Neural progenitor cell (in vitro differentiated cells): Measurements from ENCODE around the gene PRSS36. TPM values are rescaled to one million over a fixed set of nuclear protein-coding genes. Genes with fewer than 3 reads are reported as not detected.

ENCODE experiments used
- DNase-seq: peaks from one replicate; pipeline ENCODE4 v3.0.0-alpha.2; 2016; ENCODE audit warnings: low spot score
- H2AFZ ChIP-seq: fragments of 200-600 bp; sonication (generic); replicated peaks from 2 replicates; pipeline ENCODE4 v1.6.1; 2016; ENCODE audit warnings: antibody characterized with exemption
- H3F3A ChIP-seq: fragments of 200-600 bp; sonication (generic); 2 replicates; pipeline ENCODE4 v1.6.1; 2016; ENCODE audit warnings: antibody characterized with exemption, low read depth
- H3K27ac ChIP-seq: fragments of 200-600 bp; sonication (generic); 2 replicates; pipeline ENCODE4 v1.5.1; 2016; ENCODE audit warnings: mild to moderate bottlenecking
- H3K27me3 ChIP-seq: fragments of 200-600 bp; sonication (generic); 2 replicates; pipeline ENCODE4 v1.6.1; 2016; ENCODE audit warnings: mild to moderate bottlenecking, moderate library complexity
- H3K36me3 ChIP-seq: fragments of 200-600 bp; sonication (generic); 2 replicates; pipeline ENCODE4 v1.5.1; 2016
- H3K4me1 ChIP-seq: fragments of 200-600 bp; sonication (generic); 2 replicates; pipeline ENCODE4 v1.6.1; 2016; ENCODE audit warnings: mixed run types
- H3K4me2 ChIP-seq: fragments of 200-600 bp; sonication (generic); 2 replicates; pipeline ENCODE4 v1.6.1; 2016
- H3K4me3 ChIP-seq: fragments of 200-600 bp; sonication (generic); 2 replicates; pipeline ENCODE4 v1.5.1; 2016
- H3K79me2 ChIP-seq: fragments of 200-600 bp; sonication (generic); 2 replicates; pipeline ENCODE4 v1.6.1; 2016; ENCODE audit warnings: low read depth
- H3K9ac ChIP-seq: fragments of 200-600 bp; sonication (generic); 2 replicates; pipeline ENCODE4 v1.6.1; 2016
- H3K9me3 ChIP-seq: fragments of 200-600 bp; sonication (generic); 2 replicates; pipeline ENCODE4 v1.5.1; 2016; ENCODE audit warnings: low read depth
- H4K20me1 ChIP-seq: fragments of 200-600 bp; sonication (generic); 2 replicates; pipeline ENCODE4 v1.6.1; 2016; ENCODE audit warnings: low read depth
- H3K27ac Mint-ChIP-seq: 3 replicates; pipeline ENCODE4 v1.8.0; 2021; ENCODE audit warnings: mixed read lengths
- H3K27me3 Mint-ChIP-seq: 2 replicates; pipeline ENCODE4 v1.8.0; 2022; ENCODE audit warnings: low read depth, mild to moderate bottlenecking, inconsistent platforms, moderate library complexity, mixed read lengths; ENCODE audit not compliant: insufficient read depth
- H3K36me3 Mint-ChIP-seq: 3 replicates; pipeline ENCODE4 v1.8.0; 2021; ENCODE audit warnings: mixed read lengths
- H3K4me1 Mint-ChIP-seq: 3 replicates; pipeline ENCODE4 v1.8.0; 2021; ENCODE audit warnings: mixed read lengths
- H3K4me3 Mint-ChIP-seq: 3 replicates; pipeline ENCODE4 v1.8.0; 2021; ENCODE audit warnings: mild to moderate bottlenecking, moderate library complexity, mixed read lengths
- H3K9me3 Mint-ChIP-seq: 3 replicates; pipeline ENCODE4 v1.8.0; 2020; ENCODE audit warnings: mixed read lengths
- CTCF ChIP-seq: fragments of 200-600 bp; sonication (generic); IDR thresholded peaks from 2 replicates; pipeline ENCODE4 v1.5.1; 2017; ENCODE audit warnings: antibody characterized with exemption, mild to moderate bottlenecking
- EZH2 ChIP-seq: fragments of 200-600 bp; sonication (generic); IDR thresholded peaks from 2 replicates; pipeline ENCODE4 v1.6.1; 2017; ENCODE audit warnings: antibody characterized with exemption, mild to moderate bottlenecking, moderate library complexity
- EZH2phosphoT487 ChIP-seq: fragments of 200-600 bp; sonication (generic); IDR thresholded peaks from 2 replicates; pipeline ENCODE4 v1.6.1; 2017; ENCODE audit warnings: antibody characterized with exemption
- total RNA-seq: library from RNA; depleted of rRNA; stranded (reverse); fragments of >200 nt; gene quantifications from 2 replicates; pipeline ENCODE4 v1.2.3, GENCODE V29; 2015; ENCODE audit warnings: low replicate concordance

The PRSS36 gene
- total RNA-seq, 1 donor from 2014 or later = 0.30 TPM

- Histone ChIP-seq H3K27me3 (no peaks in the 10 kb centered on the region), H3K36me3 (no peaks in the 10 kb centered on the region), H3K9ac (no peak overlapping the region), H3K4me2 (no peak overlapping the region), H3F3A (peaks cover 13% of the 10 kb centered on the region), H3K79me2 (no peaks in the 10 kb centered on the region), H3K4me3 (no peak overlapping the region), H3K9me3 (no peaks in the 10 kb centered on the region), H3K4me1 (peaks cover 7% of the 10 kb centered on the region), H4K20me1 (peaks cover 6% of the 10 kb centered on the region), H2AFZ (no peak overlapping the region), H3K27ac (no peak overlapping the region)
- Mint-ChIP-seq H3K4me1 (peaks cover 14% of the 10 kb centered on the region), H3K4me3 (no peak overlapping the region), H3K36me3 (peaks cover 18% of the 10 kb centered on the region), H3K27me3 (peaks cover 4% of the 10 kb centered on the region), H3K27ac (no peak overlapping the region), H3K9me3 (no peaks in the 10 kb centered on the region)
- TF ChIP-seq EZH2 (no peak), CTCF (no peak), EZH2phosphoT487 (no peak)
- no peak for DNase-seq
These were observed 20.1 kb downstream of the PRSS36 start for GRCh38 chr16:31129568-31130335.

DNA sequence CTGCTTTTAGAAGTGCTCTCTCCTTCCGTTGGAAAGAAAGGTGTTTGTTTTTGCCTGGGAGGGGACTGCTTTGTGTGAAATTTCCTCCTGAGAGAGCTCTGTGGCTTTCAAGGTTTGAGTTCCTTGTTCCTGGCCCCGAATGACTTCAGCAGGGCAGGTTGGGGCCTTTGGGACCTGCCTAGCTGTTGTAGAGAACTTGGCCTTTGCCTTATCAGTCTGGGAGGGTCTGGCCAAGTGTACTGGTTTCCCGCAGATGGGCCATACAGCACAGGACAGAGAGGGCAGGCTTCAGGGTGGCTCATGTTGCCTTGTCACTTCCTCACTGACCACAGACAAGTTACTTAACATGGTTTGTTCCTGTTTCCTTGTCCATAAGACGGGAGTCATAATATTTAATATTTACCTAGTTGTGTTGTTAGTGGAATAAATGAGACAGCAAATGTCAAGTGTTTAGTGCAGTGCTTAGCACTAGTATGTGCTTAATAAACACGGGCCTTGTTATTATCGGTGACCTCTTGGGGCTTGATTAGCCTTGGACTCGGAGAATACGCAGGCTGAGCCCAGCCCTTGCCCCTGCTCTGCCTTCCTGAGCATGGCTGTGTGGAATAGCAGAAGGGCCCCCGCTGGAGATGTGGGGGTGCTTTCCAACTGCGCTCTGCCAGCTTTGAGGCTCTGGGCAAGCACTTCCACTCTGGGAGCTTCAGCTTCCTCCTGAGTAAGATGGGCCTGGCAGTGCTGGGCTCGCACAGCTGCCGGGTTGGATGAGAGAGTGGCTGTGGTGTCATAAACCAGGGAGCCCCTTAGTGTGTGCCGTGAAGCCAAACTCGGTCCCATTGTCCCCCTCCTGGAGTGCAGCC, 20.9 kb downstream of the PRSS36 start:
- no peak overlapping the region for H2AFZ ChIP-seq
- H3K9ac ChIP-seq = no peak overlapping the region
- H3K27ac ChIP-seq = no peak overlapping the region

DNA sequence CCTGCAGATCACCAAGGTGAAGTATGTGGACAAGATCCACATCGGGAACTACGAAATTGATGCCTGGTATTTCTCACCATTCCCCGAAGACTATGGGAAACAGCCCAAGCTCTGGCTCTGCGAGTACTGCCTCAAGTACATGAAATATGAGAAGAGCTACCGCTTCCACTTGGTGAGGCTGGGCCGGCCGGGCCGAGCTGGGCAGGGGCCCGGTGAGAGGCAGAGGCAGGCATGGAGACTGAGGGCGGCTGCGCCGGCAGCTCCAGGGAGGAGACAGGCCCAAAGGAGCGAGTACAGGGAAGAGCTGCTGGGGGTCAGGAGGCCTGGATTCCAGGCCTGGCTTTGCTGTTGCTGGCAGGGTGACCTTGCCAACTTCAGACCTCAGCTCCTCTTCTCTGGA, 22.7 kb downstream of the PRSS36 start:
- no peak for DNase-seq
- Mint-ChIP-seq H3K9me3 (no peaks in the 10 kb centered on the region), H3K27me3 (no peaks in the 10 kb centered on the region), H3K27ac (no peak overlapping the region), H3K4me3 (no peak overlapping the region), H3K4me1 (no peaks in the 10 kb centered on the region), H3K36me3 (peaks cover 22% of the 10 kb centered on the region)
- no peaks in the 10 kb centered on the region for H3K27me3 ChIP-seq
- peaks cover 3% of the 10 kb centered on the region for H3K36me3 ChIP-seq
- H3K4me1 ChIP-seq = no peaks in the 10 kb centered on the region
- no peak overlapping the region for H3K9ac ChIP-seq
- no peak for TF ChIP-seq CTCF
- TF ChIP-seq EZH2phosphoT487 = no peak
- no peak for TF ChIP-seq EZH2
- H3K79me2 ChIP-seq = no peaks in the 10 kb centered on the region
- no peak overlapping the region for H3K4me2 ChIP-seq
- H2AFZ ChIP-seq = no peak overlapping the region
- H3F3A ChIP-seq = no peaks in the 10 kb centered on the region
- H3K27ac ChIP-seq = no peak overlapping the region
- no peaks in the 10 kb centered on the region for H3K9me3 ChIP-seq
- H3K4me3 ChIP-seq = no peak overlapping the region
- no peaks in the 10 kb centered on the region for H4K20me1 ChIP-seq

More for the DNA sequence above, 20.9 kb downstream of the PRSS36 start:
- peaks cover 5% of the 10 kb centered on the region for H4K20me1 ChIP-seq
- peaks cover 5% of the 10 kb centered on the region for H3F3A ChIP-seq
- Mint-ChIP-seq H3K4me3 (no peak overlapping the region), H3K27ac (no peak overlapping the region), H3K36me3 (peaks cover 18% of the 10 kb centered on the region), H3K27me3 (peaks cover 4% of the 10 kb centered on the region), H3K9me3 (no peaks in the 10 kb centered on the region), H3K4me1 (peaks cover 10% of the 10 kb centered on the region)
- TF ChIP-seq CTCF (no peak), EZH2phosphoT487 (no peak), EZH2 (no peak)
- H3K36me3 ChIP-seq = no peaks in the 10 kb centered on the region
- H3K9me3 ChIP-seq = no peaks in the 10 kb centered on the region
- H3K4me3 ChIP-seq = no peak overlapping the region
- H3K4me1 ChIP-seq = peaks cover under 1% of the 10 kb centered on the region
- DNase-seq = no peak
- H3K79me2 ChIP-seq = no peaks in the 10 kb centered on the region
- no peak overlapping the region for H3K4me2 ChIP-seq
- no peaks in the 10 kb centered on the region for H3K27me3 ChIP-seq
